GM12891 (cell line): ENCODE results near the gene PDHB.

Source experiments
- DNase-seq: peaks from one replicate; pipeline ENCODE4 v3.0.0; 2011; ENCODE audit warnings: low spot score; ENCODE audit not compliant: insufficient read length
- FAIRE-seq: peaks from 2 replicates; lab custom pipeline; 2011; peaks lifted over from hg19 to GRCh38; lab: Jason Lieb, UNC
- PAX5 ChIP-seq: IDR thresholded peaks from 2 replicates; pipeline ENCODE4 v1.6.1; 2011; ENCODE audit warnings: low read length, moderate library complexity, mild to moderate bottlenecking; ENCODE audit not compliant: insufficient read depth, severe bottlenecking
- POLR2A ChIP-seq: IDR thresholded peaks from 2 replicates; pipeline ENCODE4 v1.6.1; 2011; ENCODE audit warnings: low read depth, low read length, control low read depth
- POLR2AphosphoS5 ChIP-seq: IDR thresholded peaks from 2 replicates; pipeline ENCODE4 v1.6.1; 2011; ENCODE audit warnings: low read depth, low read length, control low read depth
- POU2F2 ChIP-seq: IDR thresholded peaks from 2 replicates; pipeline ENCODE4 v1.6.1; 2011; ENCODE audit warnings: low read depth, mild to moderate bottlenecking, control low read depth, low read length, moderate library complexity
- SPI1 ChIP-seq: IDR thresholded peaks from 2 replicates; pipeline ENCODE4 v1.6.1; 2011; ENCODE audit warnings: low read depth, low read length, control low read depth
- TAF1 ChIP-seq: IDR thresholded peaks from 2 replicates; pipeline ENCODE4 v1.6.1; 2011; ENCODE audit warnings: low read depth, low read length, control low read depth

The PDHB gene

GRCh38 chr3:58422756-58423325 lies 10.8 kb downstream of the PDHB start:
- no peak for FAIRE-seq

GRCh38 chr3:58421004-58421403 lies 12.6 kb downstream of the PDHB start:
- DNase-seq (no peak), FAIRE-seq (no peak)
- TF ChIP-seq POLR2A: no peak
- no peak for TF ChIP-seq TAF1
- TF ChIP-seq PAX5: no peak

More at GRCh38 chr3:58422756-58423325, 10.8 kb downstream of the PDHB start:
- TF ChIP-seq POU2F2: no peak
- TF ChIP-seq SPI1: no peak
- TF ChIP-seq PAX5: no peak
- TF ChIP-seq POLR2A: no peak
- TF ChIP-seq TAF1: no peak
- no peak for TF ChIP-seq POLR2AphosphoS5
- no peak for DNase-seq

GRCh38 chr3:58419780-58420507 lies 13.7 kb downstream of the PDHB start:
- DNase-seq (no peak), FAIRE-seq (peak; percentile 75)
- TF ChIP-seq POLR2AphosphoS5 (no peak), SPI1 (no peak), TAF1 (no peak), PAX5 (no peak), POLR2A (no peak), POU2F2 (no peak)

GRCh38 chr3:58418227-58418626 lies 15.4 kb downstream of the PDHB start:
- no peak for DNase-seq
- TF ChIP-seq POLR2AphosphoS5 (no peak), PAX5 (no peak), POLR2A (no peak), TAF1 (no peak), SPI1 (no peak), POU2F2 (no peak)
- FAIRE-seq: no peak

- no peak for TF ChIP-seq POLR2A
- no peak for TF ChIP-seq SPI1
- TF ChIP-seq POU2F2: no peak
- no peak for TF ChIP-seq POLR2AphosphoS5
- no peak for TF ChIP-seq TAF1
- TF ChIP-seq PAX5: no peak
- FAIRE-seq: no peak
- no peak for DNase-seq
Observed at GRCh38 chr3:58417075-58417474, 16.6 kb downstream of the PDHB start.

- no peak for FAIRE-seq
- no peak for DNase-seq
- TF ChIP-seq POU2F2 (no peak), POLR2AphosphoS5 (no peak), TAF1 (no peak), SPI1 (no peak), PAX5 (no peak), POLR2A (no peak)
Observed at GRCh38 chr3:58416191-58416590, 17.4 kb downstream of the PDHB start.

GRCh38 chr3:58414538-58415197 lies 19.0 kb downstream of the PDHB start:
- no peak for DNase-seq
- no peak for TF ChIP-seq SPI1
- TF ChIP-seq POU2F2: no peak
- no peak for TF ChIP-seq POLR2AphosphoS5
- no peak for TF ChIP-seq POLR2A
- no peak for TF ChIP-seq PAX5
- TF ChIP-seq TAF1: no peak
- FAIRE-seq: peak; percentile 82

GRCh38 chr3:58411851-58412830 lies 21.5 kb downstream of the PDHB start:
- FAIRE-seq: no peak
- DNase-seq: no peak
- TF ChIP-seq POU2F2: no peak
- no peak for TF ChIP-seq SPI1
- no peak for TF ChIP-seq POLR2A
- no peak for TF ChIP-seq PAX5
- TF ChIP-seq TAF1: no peak
- no peak for TF ChIP-seq POLR2AphosphoS5

GRCh38 chr3:58411036-58411435 lies 22.6 kb downstream of the PDHB start:
- FAIRE-seq (no peak), DNase-seq (no peak)
- TF ChIP-seq POLR2AphosphoS5: no peak
- TF ChIP-seq PAX5: no peak
